Endothelial cell of umbilical vein (primary cell): ENCODE results near the gene SH3RF3. TPM values are rescaled to one million over a fixed set of nuclear protein-coding genes. Genes with fewer than 3 reads are reported as not detected.

Experiments
- BruUV-seq: library from RNA; stranded (reverse); fragments of 400-500 nt; replicated peaks from 2 replicates; lab custom pipeline; 2021; lab: Mats Ljungman, UMichigan
- CTCF ChIA-PET: fragments of 300-600, 350-600 bp; sonication (Branson Sonifier 250); formaldehyde crosslinking; loops from one replicate; lab custom pipeline; 2021; ENCODE audit warnings: antibody characterized with exemption, inconsistent platforms; lab: Charles Lee
- POLR2A ChIA-PET: fragments of 300-600, 350-600 bp; sonication (Branson Sonifier 250); formaldehyde crosslinking; loops from one replicate; lab custom pipeline; 2021; ENCODE audit warnings: antibody characterized with exemption, inconsistent platforms; lab: Charles Lee
- DNase-seq: peaks from one replicate; pipeline ENCODE4 v3.0.0-alpha.2; 2011; ENCODE audit warnings: low read depth, low spot score
- FAIRE-seq: peaks from 2 replicates; lab custom pipeline; 2011; peaks lifted over from hg19 to GRCh38; lab: Jason Lieb, UNC
- H2AFZ ChIP-seq: 2 replicates; pipeline ENCODE4 v1.6.0; 2012; ENCODE audit warnings: low read depth, low read length, control low read depth, inconsistent platforms
- H3K27ac ChIP-seq: 2 replicates; pipeline ENCODE4 v1.5.1; 2011; ENCODE audit warnings: low read depth, mild to moderate bottlenecking, control low read depth, low read length, moderate library complexity; ENCODE audit not compliant: insufficient read depth
- H3K27me3 ChIP-seq, 2 experiments: 2 replicates each; pipeline versions ENCODE4 v1.6.0 to v1.6.1; 2011; ENCODE audit warnings: low read length in 2 of 2, mixed read lengths in 1 of 2; ENCODE audit not compliant: control insufficient read depth in 2 of 2, insufficient read depth in 2 of 2
- H3K36me3 ChIP-seq, 2 experiments: 2 replicates in 1 of 2; 3 replicates in 1 of 2; pipeline ENCODE4 v1.5.1; 2011; ENCODE audit warnings: low read length in 2 of 2, mild to moderate bottlenecking in 1 of 2, moderate library complexity in 1 of 2; ENCODE audit not compliant: control insufficient read depth in 2 of 2, insufficient read depth in 2 of 2; ENCODE audit errors: extremely low read depth in 1 of 2
- H3K4me1 ChIP-seq: 3 replicates; pipeline ENCODE4 v1.5.1; 2011; ENCODE audit warnings: mild to moderate bottlenecking, low read length; ENCODE audit not compliant: control insufficient read depth, insufficient read depth; ENCODE audit errors: extremely low read depth
- H3K4me2 ChIP-seq: 2 replicates; pipeline ENCODE4 v1.6.1; 2011; ENCODE audit warnings: low read length, control low read depth, mixed read lengths; ENCODE audit not compliant: insufficient read depth
- H3K4me3 ChIP-seq, 3 experiments: fragments of 200-600 bp in 1 of 3; sonication (generic), shearing (Covaris generic) in 1 of 3; replicated peaks in 1 of 3; 2 replicates each; pipeline ENCODE4 v1.5.1; 2011 to 2016; ENCODE audit warnings: control low read depth in 3 of 3, low read length in 3 of 3, mild to moderate bottlenecking in 2 of 3, inconsistent platforms in 1 of 3, low read depth in 1 of 3, moderate library complexity in 1 of 3; ENCODE audit not compliant: insufficient read depth in 1 of 3
- H3K79me2 ChIP-seq: 2 replicates; pipeline ENCODE4 v1.6.0; 2012; ENCODE audit warnings: low read length, inconsistent platforms; ENCODE audit not compliant: control insufficient read depth, insufficient read depth
- H3K9ac ChIP-seq: replicated peaks from 2 replicates; pipeline ENCODE3; 2011; ENCODE audit warnings: low read length, control low read depth; ENCODE audit not compliant: insufficient read depth; ENCODE audit errors: extremely low read depth
- H3K9me1 ChIP-seq: replicated peaks from 3 replicates; pipeline ENCODE4 v1.6.0; 2011; ENCODE audit warnings: mild to moderate bottlenecking, low read length; ENCODE audit not compliant: control insufficient read depth, insufficient read depth; ENCODE audit errors: extremely low read depth
- H3K9me3 ChIP-seq: replicated peaks from 2 replicates; pipeline ENCODE4 v1.5.1; 2012; ENCODE audit warnings: low read length, inconsistent platforms; ENCODE audit not compliant: control insufficient read depth, insufficient read depth
- H4K20me1 ChIP-seq: replicated peaks from 2 replicates; pipeline ENCODE3; 2011; ENCODE audit warnings: mild to moderate bottlenecking, low read length; ENCODE audit not compliant: control insufficient read depth, insufficient read depth; ENCODE audit errors: extremely low read depth
- EZH2 ChIP-seq: IDR thresholded peaks from 2 replicates; pipeline ENCODE4 v1.6.1; 2012; ENCODE audit warnings: borderline replicate concordance, low read depth, mild to moderate bottlenecking, moderate library complexity, low read length, inconsistent platforms; ENCODE audit not compliant: severe bottlenecking
- GATA2 ChIP-seq: IDR thresholded peaks from 2 replicates; pipeline ENCODE4 v1.7.0; 2011; ENCODE audit warnings: low read depth, mild to moderate bottlenecking, moderate library complexity, mixed read lengths, low read length; ENCODE audit not compliant: insufficient read length, insufficient read depth
- JUN ChIP-seq: IDR thresholded peaks from 2 replicates; pipeline ENCODE4 v1.6.1; 2011; ENCODE audit warnings: borderline replicate concordance, low read depth; ENCODE audit not compliant: insufficient read length, insufficient read depth
- MYC ChIP-seq: IDR thresholded peaks from one replicate; pipeline ENCODE4 v1.6.1; 2011; ENCODE audit warnings: mild to moderate bottlenecking, low read depth, low read length
- POLR2A ChIP-seq: IDR thresholded peaks from 2 replicates; pipeline ENCODE4 v1.6.1; 2012; ENCODE audit warnings: low read depth, mild to moderate bottlenecking, control low read depth, low read length
- POLR2AphosphoS5 ChIP-seq: IDR thresholded peaks from 2 replicates; pipeline ENCODE4 v1.6.1; 2012; ENCODE audit warnings: low read depth, mild to moderate bottlenecking, control low read depth, low read length, moderate library complexity; ENCODE audit not compliant: insufficient read depth
- dilution Hi-C: fragments of 300-500 bp; cut with MboI; formaldehyde crosslinking; loops from one replicate; pipeline ENCODE4 v1.15.0; 2019; ENCODE audit warnings: low sequenced_read_pairs; ENCODE audit not compliant: extremely low pct_ligation_motif_present
- intact Hi-C: fragments of 100-400 bp; cut with micrococcal nuclease; formaldehyde crosslinking; loops from one replicate; pipeline ENCODE4 v1.10.0; 2022
- polyA plus RNA-seq, 4 experiments: library from polyadenylated mRNA; depleted of rRNA in 3 of 4; stranded (reverse) in 3 of 4; unstranded in 1 of 4; fragments of >200 nt; gene quantifications; 2 replicates each; pipeline versions ENCODE4 v1.2.1 to v1.2.3, GENCODE V29; 2011 to 2012; ENCODE audit warnings: missing spikeins in 1 of 4
- total RNA-seq: library from RNA; stranded (reverse); gene quantifications from 2 replicates; pipeline ENCODE4 v1.2.3, GENCODE V29; 2021
- TF ChIP-seq, protein P1 (sequence below): IDR thresholded peaks from 2 replicates; pipeline ENCODE4 v1.6.1; 2011; ENCODE audit not compliant: insufficient read depth, insufficient read length

SH3RF3 gene
- total and polyA plus RNA-seq, 2 donors (not counting 3 experiments of a cell fraction or from before 2014, with no cell fraction given) = 3.8 to 14.7 TPM

DNA sequence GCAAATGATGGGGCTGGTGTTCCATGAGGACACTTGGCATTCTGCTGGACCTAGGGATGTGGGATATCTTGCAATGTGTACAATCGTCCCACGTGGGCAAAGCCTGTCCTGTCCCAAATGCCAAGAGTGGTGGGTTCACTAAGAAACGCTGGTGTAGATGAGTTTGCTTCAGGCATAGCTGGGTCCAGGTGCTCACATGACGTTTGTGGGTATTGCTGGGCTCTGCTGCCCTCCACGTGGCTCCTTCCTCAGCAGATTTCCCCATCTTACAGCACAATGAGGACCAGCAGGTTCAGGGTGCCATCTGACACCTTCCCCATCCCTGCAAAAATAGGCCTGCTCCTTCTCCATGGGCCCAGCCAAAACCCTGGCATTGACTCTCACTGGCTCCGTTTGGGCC is 378.8 kb downstream of the SH3RF3 start:
- DNase-seq = no peak
- no peaks in the 10 kb centered on the region for H3K9me1 ChIP-seq
- BruUV-seq = no TSS peak
- no peak overlapping the region for H3K9ac ChIP-seq
- no peaks in the 10 kb centered on the region for H3K9me3 ChIP-seq
- TF ChIP-seq EZH2 = no peak
- no peak for TF ChIP-seq POLR2AphosphoS5
- no peak for TF ChIP-seq JUN
- TF ChIP-seq MYC = no peak
- no peaks in the 10 kb centered on the region for H4K20me1 ChIP-seq
- no peak overlapping the region for H3K4me2 ChIP-seq
- H3K27ac ChIP-seq = no peak overlapping the region
- ChIA-PET POLR2A (no interaction called here), CTCF (interaction anchor here (1.3 to 7.7 kb wide), 5 partner anchors 10 to 379 kb away, joined by 3 to 163 read pairs (median 3); partner anchors contain the start of gene SH3RF3)
- no peak for FAIRE-seq
- H3K36me3 ChIP-seq = no peaks in the 10 kb centered on the region
- intact Hi-C loops (loop anchor here (2.0 kb wide), 1 partner anchor 241 kb away; no protein-coding TSS in a partner anchor), dilution Hi-C loops (no loop called here)
- no peaks in the 10 kb centered on the region for H3K4me1 ChIP-seq
- no peak overlapping the region for H2AFZ ChIP-seq
- no peaks in the 10 kb centered on the region for H3K27me3 ChIP-seq
- H3K4me3 ChIP-seq = no peak overlapping the region
- no peaks in the 10 kb centered on the region for H3K79me2 ChIP-seq

DNA sequence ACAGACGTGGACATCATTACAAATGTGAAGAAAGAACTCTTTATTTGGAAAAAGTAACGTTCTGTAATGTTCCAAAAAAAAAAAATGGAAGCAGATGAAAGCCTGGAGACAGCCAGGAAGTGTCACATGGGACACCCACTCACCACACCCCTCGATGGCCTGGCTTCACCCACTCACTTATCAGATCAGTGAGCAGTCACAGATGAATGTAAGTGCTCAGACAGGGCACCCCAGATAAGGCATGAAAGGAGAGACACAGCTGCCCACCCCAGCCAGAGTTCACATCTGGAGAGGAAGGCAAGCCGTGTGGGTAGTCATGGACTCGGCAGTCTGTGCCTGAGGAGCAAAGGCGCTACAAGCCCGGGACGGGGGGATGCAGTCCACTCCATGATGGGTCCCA is 379.6 kb downstream of the SH3RF3 start:
- H3K36me3 ChIP-seq = no peaks in the 10 kb centered on the region
- H3K4me3 ChIP-seq = no peak overlapping the region
- H3K27me3 ChIP-seq = no peaks in the 10 kb centered on the region
- TF ChIP-seq, protein P1, sequence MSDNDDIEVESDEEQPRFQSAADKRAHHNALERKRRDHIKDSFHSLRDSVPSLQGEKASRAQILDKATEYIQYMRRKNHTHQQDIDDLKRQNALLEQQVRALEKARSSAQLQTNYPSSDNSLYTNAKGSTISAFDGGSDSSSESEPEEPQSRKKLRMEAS = no peak
- TF ChIP-seq POLR2AphosphoS5 (no peak), POLR2A (no peak), GATA2 (no peak), MYC (no peak)
- ChIA-PET CTCF (interaction anchor here (0.7 to 7.7 kb wide), 5 partner anchors 11 to 653 kb away, joined by 3 to 163 read pairs (median 8); partner anchors contain the start of gene SH3RF3), POLR2A (no interaction called here)
- dilution Hi-C loops (no loop called here), intact Hi-C loops (loop anchor here (2.0 kb wide), 1 partner anchor 242 kb away; no protein-coding TSS in a partner anchor)
- H3K79me2 ChIP-seq = no peaks in the 10 kb centered on the region
- H4K20me1 ChIP-seq = no peaks in the 10 kb centered on the region
- H3K27ac ChIP-seq = no peak overlapping the region
- no peaks in the 10 kb centered on the region for H3K4me1 ChIP-seq
- no TSS peak for BruUV-seq
- no peak overlapping the region for H3K4me2 ChIP-seq
- H3K9me1 ChIP-seq = no peaks in the 10 kb centered on the region
- FAIRE-seq = no peak
- H2AFZ ChIP-seq = no peak overlapping the region
- no peaks in the 10 kb centered on the region for H3K9me3 ChIP-seq
- DNase-seq = no peak
- H3K9ac ChIP-seq = no peak overlapping the region
